Esophagus squamous epithelium (tissue), 5 donors: Measurements from ENCODE around the gene TSPYL2. TPM values are rescaled to one million over a fixed set of nuclear protein-coding genes. Genes with fewer than 3 reads are reported as not detected.

ENCODE experiments used
- DNase-seq: peaks from one replicate; lab custom pipeline; 2025; lab: John Stamatoyannopoulos, UW
- H3K27ac ChIP-seq, 4 donors: fragments of 200-600 bp; sonication (generic); one replicate each; pipeline ENCODE4 v1.5.1; 2016 to 2019; ENCODE audit warnings: mild to moderate bottlenecking in 1 of 4
- H3K27me3 ChIP-seq, 4 donors: fragments of 200-600 bp; sonication (generic); 1 replicate in 3 of 4; 2 replicates in 1 of 4; pipeline versions ENCODE4 v1.5.1 to v1.6.0; 2017 to 2021; ENCODE audit warnings: antibody characterized with exemption in 1 of 4
- H3K36me3 ChIP-seq, 3 donors: fragments of 200-600 bp; sonication (generic); one replicate each; pipeline ENCODE4 v1.5.1; 2016 to 2019
- H3K4me1 ChIP-seq, 3 donors: fragments of 200-600 bp; sonication (generic); one replicate each; pipeline ENCODE4 v1.5.1; 2017 to 2019
- H3K4me3 ChIP-seq, 4 donors: fragments of 200-600 bp; sonication (generic); 1 replicate in 3 of 4; 2 replicates in 1 of 4; pipeline ENCODE4 v1.5.1; 2016 to 2019; ENCODE audit warnings: mild to moderate bottlenecking in 2 of 4, moderate library complexity in 1 of 4
- H3K9me3 ChIP-seq, 3 donors: fragments of 200-600 bp; sonication (generic); one replicate each; pipeline ENCODE4 v1.5.1; 2016 to 2019
- POLR2A ChIP-seq, 4 donors: fragments of 450-650 bp; IDR thresholded peaks; one replicate each; pipeline ENCODE4 v1.6.1; 2017; ENCODE audit warnings: antibody characterized with exemption in 4 of 4, mild to moderate bottlenecking in 4 of 4, moderate library complexity in 3 of 4
- whole genome bisulfite sequencing, 2 donors: methylation state at CpG; one replicate each; pipeline ENCODE4 v1.1.5; 2018; 5-methylcytosine and 5-hydroxymethylcytosine counted together
- intact Hi-C: fragments of 100-400 bp; cut with DNase I; formaldehyde crosslinking; loops from one replicate; pipeline ENCODE4 v1.15.0; 2022
- total RNA-seq, 4 donors: library from RNA; depleted of rRNA; stranded (reverse); fragments of >200 nt; gene quantifications; one replicate each; pipeline ENCODE4 v1.1.0, GENCODE V29; 2016
- TF ChIP-seq, protein P1 (sequence below), 6 experiments: fragments of 450-650 bp in 4 of 6; fragments of 200-600 bp in 2 of 6; sonication (generic) in 2 of 6; IDR thresholded peaks; one replicate each; pipeline ENCODE4 v1.5.1; 2016 to 2019; ENCODE audit warnings: antibody characterized with exemption in 6 of 6, mild to moderate bottlenecking in 4 of 6, moderate library complexity in 4 of 6
- donor health status: DM: yes; HTN: yes; CAD: no.

TSPYL2 gene
- total RNA-seq, 4 donors from 2014 or later = 4.4 to 40.1 (median 5.3) TPM

DNA sequence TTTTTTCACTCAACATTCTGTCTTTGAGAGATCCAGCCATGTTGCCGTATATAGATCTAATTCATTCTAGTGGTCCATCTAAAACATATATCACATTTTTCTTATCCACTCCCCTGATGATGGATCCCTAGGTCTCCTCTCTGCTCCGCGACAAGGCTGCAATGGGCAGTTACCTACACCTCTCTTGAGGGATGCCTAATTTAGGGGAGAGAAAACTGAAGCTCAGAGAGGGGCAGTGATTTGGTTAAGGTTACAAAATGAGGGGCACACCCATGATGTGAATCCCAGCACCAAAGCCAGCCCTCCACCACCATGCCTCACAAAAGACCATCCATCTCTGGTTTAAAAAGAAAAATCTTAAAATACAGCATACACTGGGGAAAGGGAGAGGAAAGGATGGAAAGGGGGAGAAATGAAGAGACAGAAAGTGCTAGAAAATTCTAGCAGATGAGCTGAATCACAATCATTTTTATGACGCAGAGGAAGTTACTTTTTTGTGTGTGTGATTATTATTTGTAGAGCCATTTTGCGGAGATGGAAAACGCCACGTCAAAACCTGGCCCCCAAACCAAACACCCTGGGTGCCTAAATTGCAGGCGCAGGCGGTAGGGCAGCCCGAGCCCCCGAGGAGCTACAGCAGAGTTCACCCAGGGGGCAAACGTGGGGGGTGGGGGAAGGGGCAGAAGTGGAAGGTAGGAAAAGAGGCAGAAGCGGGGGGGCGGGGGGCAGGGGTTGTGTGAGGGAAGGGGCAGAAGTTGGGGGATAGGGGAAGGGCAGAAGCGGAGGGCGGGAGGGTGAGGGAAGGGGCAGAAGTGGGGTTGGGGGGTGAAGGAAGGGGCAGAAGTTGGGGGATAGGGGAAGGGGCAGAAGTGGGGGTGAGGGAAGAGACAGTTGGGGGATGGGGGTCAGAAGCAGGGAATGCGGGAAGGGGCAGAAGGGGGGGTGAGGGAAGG, 1.3 kb upstream of the TSPYL2 start:
- WGBS, 2 donors = 23 to 64% methylated on average over 5 to 6 of the region's 17 CpGs
- no peaks in the 10 kb centered on the region for H3K27me3 ChIP-seq
- peak overlapping the region in 3 of 4 donors; percentile 58 to 75 (median 73) for H3K4me3 ChIP-seq

DNA sequence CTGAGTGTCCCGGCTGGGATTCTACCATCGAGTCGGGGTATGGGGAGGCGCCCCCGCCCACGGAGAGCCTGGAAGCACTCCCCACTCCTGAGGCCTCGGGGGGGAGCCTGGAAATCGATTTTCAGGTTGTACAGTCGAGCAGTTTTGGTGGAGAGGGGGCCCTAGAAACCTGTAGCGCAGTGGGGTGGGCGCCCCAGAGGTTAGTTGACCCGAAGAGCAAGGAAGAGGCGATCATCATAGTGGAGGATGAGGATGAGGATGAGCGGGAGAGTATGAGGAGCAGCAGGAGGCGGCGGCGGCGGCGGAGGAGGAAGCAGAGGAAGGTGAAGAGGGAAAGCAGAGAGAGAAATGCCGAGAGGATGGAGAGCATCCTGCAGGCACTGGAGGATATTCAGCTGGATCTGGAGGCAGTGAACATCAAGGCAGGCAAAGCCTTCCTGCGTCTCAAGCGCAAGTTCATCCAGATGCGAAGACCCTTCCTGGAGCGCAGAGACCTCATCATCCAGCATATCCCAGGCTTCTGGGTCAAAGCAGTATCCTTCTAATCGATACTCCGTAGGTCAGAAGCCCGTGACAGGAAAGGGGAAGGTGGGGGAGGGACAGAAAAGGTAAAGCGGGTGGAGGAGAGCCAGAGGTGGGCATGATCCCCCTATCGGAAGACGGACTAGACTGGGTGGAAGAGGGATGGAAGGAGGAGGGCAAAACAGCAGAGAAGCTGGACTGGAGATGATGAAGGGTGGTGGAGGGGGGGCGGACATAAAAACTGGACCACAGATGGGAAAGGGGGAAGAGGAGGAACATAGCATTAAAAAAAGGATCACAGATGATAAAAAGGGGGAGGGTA, 828 bp downstream of the TSPYL2 start:
- 11 to 34% methylated on average over 16 to 20 of the region's 31 CpGs for WGBS, 2 donors
- no peaks in the 10 kb centered on the region for H3K9me3 ChIP-seq
- peak overlapping the region; percentile 82 to 93 (median 90) for H3K27ac ChIP-seq
- H3K27me3 ChIP-seq = no peaks in the 10 kb centered on the region
- peaks cover 0 to 26% (median 0%) of the 10 kb centered on the region in 3 donors for H3K36me3 ChIP-seq
- intact Hi-C loops = no loop called here
- no peak for DNase-seq
- TF ChIP-seq, protein P1, sequence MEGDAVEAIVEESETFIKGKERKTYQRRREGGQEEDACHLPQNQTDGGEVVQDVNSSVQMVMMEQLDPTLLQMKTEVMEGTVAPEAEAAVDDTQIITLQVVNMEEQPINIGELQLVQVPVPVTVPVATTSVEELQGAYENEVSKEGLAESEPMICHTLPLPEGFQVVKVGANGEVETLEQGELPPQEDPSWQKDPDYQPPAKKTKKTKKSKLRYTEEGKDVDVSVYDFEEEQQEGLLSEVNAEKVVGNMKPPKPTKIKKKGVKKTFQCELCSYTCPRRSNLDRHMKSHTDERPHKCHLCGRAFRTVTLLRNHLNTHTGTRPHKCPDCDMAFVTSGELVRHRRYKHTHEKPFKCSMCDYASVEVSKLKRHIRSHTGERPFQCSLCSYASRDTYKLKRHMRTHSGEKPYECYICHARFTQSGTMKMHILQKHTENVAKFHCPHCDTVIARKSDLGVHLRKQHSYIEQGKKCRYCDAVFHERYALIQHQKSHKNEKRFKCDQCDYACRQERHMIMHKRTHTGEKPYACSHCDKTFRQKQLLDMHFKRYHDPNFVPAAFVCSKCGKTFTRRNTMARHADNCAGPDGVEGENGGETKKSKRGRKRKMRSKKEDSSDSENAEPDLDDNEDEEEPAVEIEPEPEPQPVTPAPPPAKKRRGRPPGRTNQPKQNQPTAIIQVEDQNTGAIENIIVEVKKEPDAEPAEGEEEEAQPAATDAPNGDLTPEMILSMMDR (IDR thresholded peaks at IDR 0.05) = no peak
- no peak for TF ChIP-seq POLR2A (IDR thresholded peaks at IDR 0.05)
- peak overlapping the region; percentile 58 to 75 (median 66) for H3K4me3 ChIP-seq
- H3K4me1 ChIP-seq = peaks cover 0 to 50% (median 1%) of the 10 kb centered on the region in 3 donors

More for the DNA sequence above, 1.3 kb upstream of the TSPYL2 start:
- H3K36me3 ChIP-seq = peaks cover 0 to 20% (median 0%) of the 10 kb centered on the region in 3 donors
- no peak for DNase-seq
- intact Hi-C loops = no loop called here
- no peaks in the 10 kb centered on the region for H3K9me3 ChIP-seq
- peak overlapping the region; percentile 82 to 93 (median 86) for H3K27ac ChIP-seq
- H3K4me1 ChIP-seq = peaks cover 0 to 32% (median 0%) of the 10 kb centered on the region in 3 donors
- TF ChIP-seq, protein P1 (IDR thresholded peaks at IDR 0.05) = no peak
- TF ChIP-seq POLR2A (IDR thresholded peaks at IDR 0.05) = no peak

DNA sequence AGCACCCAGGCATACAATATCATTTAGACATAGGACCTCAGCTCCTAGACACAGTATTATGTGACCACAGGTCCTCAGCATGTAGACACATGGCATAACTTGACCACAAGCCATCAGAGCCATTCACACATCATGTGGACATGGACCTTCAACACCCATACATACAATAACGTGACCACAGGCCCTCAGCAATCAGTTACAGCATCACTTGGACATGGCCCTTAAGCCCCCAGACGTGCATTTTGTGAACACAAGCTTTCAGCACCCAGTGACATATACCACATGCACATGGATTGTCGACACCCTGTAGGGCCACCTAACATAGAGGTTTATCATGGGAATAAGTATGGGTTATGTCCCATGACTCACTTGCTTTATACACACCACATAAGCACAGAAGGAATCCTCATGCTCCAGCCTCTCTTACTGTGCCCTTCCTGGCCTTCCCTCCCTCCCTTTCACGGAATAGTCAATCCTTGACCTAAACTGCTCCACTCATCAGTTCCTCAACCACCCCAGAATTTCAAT, 1.9 kb downstream of the TSPYL2 start:
- Histone ChIP-seq H3K9me3 (no peaks in the 10 kb centered on the region), H3K36me3 (peaks cover 0 to 26% (median 0%) of the 10 kb centered on the region in 3 donors), H3K27ac (peak overlapping the region in 3 of 4 donors; percentile 86 to 93 (median 93)), H3K4me3 (peak overlapping the region in 3 of 4 donors; percentile 58 to 75 (median 73)), H3K27me3 (no peaks in the 10 kb centered on the region), H3K4me1 (peaks cover 0 to 58% (median 3%) of the 10 kb centered on the region in 3 donors)
- 60 to 84% methylated on average over 1 to 4 of the region's 4 CpGs for WGBS, 2 donors
- intact Hi-C loops = no loop called here
- no peak for DNase-seq
- TF ChIP-seq, protein P1 (IDR thresholded peaks at IDR 0.05) = no peak
- no peak for TF ChIP-seq POLR2A (IDR thresholded peaks at IDR 0.05)

DNA sequence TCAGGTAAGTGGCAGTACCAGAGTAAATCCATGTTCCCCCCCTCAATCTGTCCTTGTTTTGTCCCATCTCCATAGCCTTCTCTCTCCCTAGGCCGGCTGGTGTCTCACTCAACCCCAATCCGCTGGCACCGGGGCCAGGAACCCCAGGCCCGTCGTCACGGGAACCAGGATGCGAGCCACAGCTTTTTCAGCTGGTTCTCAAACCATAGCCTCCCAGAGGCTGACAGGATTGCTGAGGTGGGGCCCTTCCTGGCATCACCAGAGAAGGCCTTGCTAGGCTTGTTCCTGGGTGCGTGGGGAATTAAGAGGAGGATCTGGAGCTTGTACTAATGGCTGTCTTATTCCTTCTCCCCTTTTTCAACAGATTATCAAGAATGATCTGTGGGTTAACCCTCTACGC, 2.7 kb downstream of the TSPYL2 start:
- peaks cover 0 to 26% (median 0%) of the 10 kb centered on the region in 3 donors for H3K36me3 ChIP-seq
- H3K9me3 ChIP-seq = no peaks in the 10 kb centered on the region
- peak overlapping the region in 3 of 4 donors; percentile 86 to 93 (median 93) for H3K27ac ChIP-seq
- 83% methylated on average over 6 of the region's 9 CpGs; no CpG with 5 or more reads in 1 of the 2 donors for WGBS, 2 donors
- H3K4me3 ChIP-seq = peak overlapping the region in 2 of 4 donors; percentile 73 to 75
- peaks cover 0 to 62% (median 3%) of the 10 kb centered on the region in 3 donors for H3K4me1 ChIP-seq
- DNase-seq = no peak
- intact Hi-C loops = no loop called here
- TF ChIP-seq POLR2A (IDR thresholded peaks at IDR 0.05) = no peak
- TF ChIP-seq, protein P1 (IDR thresholded peaks at IDR 0.05) = no peak
- no peaks in the 10 kb centered on the region for H3K27me3 ChIP-seq
